ENCODE measurements around the gene ITSN2.
A peak's percentile ranks its signal among the peaks of the same experiment; 100 is the strongest.

Gene ITSN2

GRCh38 chr2:24332791-24333540, 27.4 kb downstream of the ITSN2 start:
- DNase-seq: no peak

- DNase-seq: no peak
These were observed 30.2 kb downstream of the ITSN2 start for GRCh38 chr2:24330161-24330560.

GRCh38 chr2:24329700-24330099, 30.6 kb downstream of the ITSN2 start:
- no peak for DNase-seq

GRCh38 chr2:24328010-24328409, 32.3 kb downstream of the ITSN2 start:
- no peak for DNase-seq

GRCh38 chr2:24317491-24317920, 42.8 kb downstream of the ITSN2 start:
- no peak for DNase-seq

GRCh38 chr2:24315669-24316068, 44.7 kb downstream of the ITSN2 start:
- no peak for DNase-seq

GRCh38 chr2:24313744-24314632, 46.3 kb downstream of the ITSN2 start:
- no peak for DNase-seq

GRCh38 chr2:24307961-24308360, 52.4 kb downstream of the ITSN2 start:
- no peak for DNase-seq

GRCh38 chr2:24304631-24305030, 55.7 kb downstream of the ITSN2 start:
- DNase-seq: no peak

- DNase-seq: peak; percentile 49
These were observed 56.2 kb downstream of the ITSN2 start for GRCh38 chr2:24304098-24304497.

GRCh38 chr2:24301599-24301998, 58.7 kb downstream of the ITSN2 start:
- no peak for DNase-seq

GRCh38 chr2:24297663-24298062, 62.7 kb downstream of the ITSN2 start:
- DNase-seq: no peak

- no peak for DNase-seq
These were observed 73.2 kb downstream of the ITSN2 start for GRCh38 chr2:24287171-24287570.

GRCh38 chr2:24285484-24286152, 74.7 kb downstream of the ITSN2 start:
- DNase-seq: no peak

- no peak for DNase-seq
These were observed 79.7 kb downstream of the ITSN2 start for GRCh38 chr2:24280645-24281044.

- DNase-seq: no peak
These were observed 80.2 kb downstream of the ITSN2 start for GRCh38 chr2:24280161-24280560.

- no peak for DNase-seq
These were observed 83.9 kb downstream of the ITSN2 start for GRCh38 chr2:24276349-24276899.

- DNase-seq: no peak
These were observed 85.5 kb downstream of the ITSN2 start for GRCh38 chr2:24274809-24275208.

- DNase-seq: no peak
These were observed 86.7 kb downstream of the ITSN2 start for GRCh38 chr2:24273598-24273997.

- no peak for DNase-seq
These were observed 87.4 kb downstream of the ITSN2 start for GRCh38 chr2:24272907-24273306.

- DNase-seq: no peak
These were observed 88.1 kb downstream of the ITSN2 start for GRCh38 chr2:24272161-24272802.

- no peak for DNase-seq
These were observed 91.1 kb downstream of the ITSN2 start for GRCh38 chr2:24269265-24269664.

- DNase-seq: no peak
These were observed 95.1 kb downstream of the ITSN2 start for GRCh38 chr2:24265212-24265611.
